Adrenal gland (tissue), 5 donors: Measurements from ENCODE around the gene AADACL4.

Source experiments
- CTCF ChIP-seq, 6 experiments: fragments of 450-650 bp in 4 of 6; fragments of 200-600 bp in 2 of 6; sonication (generic) in 1 of 6; IDR thresholded peaks; 1 replicate in 5 of 6; 2 replicates in 1 of 6; pipeline versions ENCODE4 v1.5.1 to v1.8.0; 2016 to 2021; ENCODE audit warnings: antibody characterized with exemption in 6 of 6, mild to moderate bottlenecking in 2 of 6, moderate library complexity in 1 of 6
- POLR2A ChIP-seq, 2 donors: fragments of 450-650 bp; IDR thresholded peaks; one replicate each; pipeline ENCODE4 v1.6.1; 2017; ENCODE audit warnings: antibody characterized with exemption in 2 of 2, mild to moderate bottlenecking in 2 of 2, moderate library complexity in 1 of 2
- donor health status: DM: no; HTN: no; CAD: no.

- TF ChIP-seq CTCF (IDR thresholded peaks at IDR 0.05), result no peak
- no peak for TF ChIP-seq POLR2A (IDR thresholded peaks at IDR 0.05)
These were observed 23.0 kb upstream of the AADACL4 start for GRCh38 chr1:12620931-12621330.
